SJCRH30 (cell line): Measurements from ENCODE around the gene STIM2. TPM values are rescaled to one million over a fixed set of nuclear protein-coding genes. Genes with fewer than 3 reads are reported as not detected.
A peak's percentile ranks its signal among the peaks of the same experiment; 100 is the strongest.

Source experiments
- DNase-seq, 2 experiments: peaks; one replicate each; pipeline ENCODE4 v3.0.0-alpha.2; 2015 to 2020
- H3K27ac ChIP-seq: fragments of 250-450 bp; sonication (Bioruptor Pico); 2 replicates; pipeline ENCODE4 v1.5.1; 2020; ENCODE audit warnings: mild to moderate bottlenecking, moderate library complexity
- H3K27me3 ChIP-seq: fragments of 250-450 bp; sonication (Bioruptor Pico); 2 replicates; pipeline ENCODE4 v1.5.1; 2020; ENCODE audit warnings: mild to moderate bottlenecking, moderate library complexity
- H3K36me3 ChIP-seq: fragments of 250-450 bp; sonication (Bioruptor Pico); 2 replicates; pipeline ENCODE4 v1.5.1; 2020; ENCODE audit warnings: mild to moderate bottlenecking, moderate library complexity
- H3K4me1 ChIP-seq: fragments of 250-450 bp; sonication (Bioruptor Pico); 2 replicates; pipeline ENCODE4 v1.5.1; 2020; ENCODE audit warnings: mild to moderate bottlenecking, moderate library complexity
- H3K4me3 ChIP-seq: fragments of 250-450 bp; sonication (Bioruptor Pico); 2 replicates; pipeline ENCODE4 v1.5.1; 2020; ENCODE audit warnings: mild to moderate bottlenecking, moderate library complexity
- H3K9me3 ChIP-seq: fragments of 250-450 bp; sonication (Bioruptor Pico); replicated peaks from 2 replicates; pipeline ENCODE4 v1.5.1; 2020; ENCODE audit warnings: mild to moderate bottlenecking, moderate library complexity
- total RNA-seq: library from RNA; depleted of rRNA; stranded (reverse); fragments of >200 nt; shearing (Covaris generic); gene quantifications from 2 replicates; pipeline ENCODE4 v1.2.3, GENCODE V29; 2014

The STIM2 gene
- total RNA-seq, 1 experiment from 2014 or later = 33.7 TPM

DNA sequence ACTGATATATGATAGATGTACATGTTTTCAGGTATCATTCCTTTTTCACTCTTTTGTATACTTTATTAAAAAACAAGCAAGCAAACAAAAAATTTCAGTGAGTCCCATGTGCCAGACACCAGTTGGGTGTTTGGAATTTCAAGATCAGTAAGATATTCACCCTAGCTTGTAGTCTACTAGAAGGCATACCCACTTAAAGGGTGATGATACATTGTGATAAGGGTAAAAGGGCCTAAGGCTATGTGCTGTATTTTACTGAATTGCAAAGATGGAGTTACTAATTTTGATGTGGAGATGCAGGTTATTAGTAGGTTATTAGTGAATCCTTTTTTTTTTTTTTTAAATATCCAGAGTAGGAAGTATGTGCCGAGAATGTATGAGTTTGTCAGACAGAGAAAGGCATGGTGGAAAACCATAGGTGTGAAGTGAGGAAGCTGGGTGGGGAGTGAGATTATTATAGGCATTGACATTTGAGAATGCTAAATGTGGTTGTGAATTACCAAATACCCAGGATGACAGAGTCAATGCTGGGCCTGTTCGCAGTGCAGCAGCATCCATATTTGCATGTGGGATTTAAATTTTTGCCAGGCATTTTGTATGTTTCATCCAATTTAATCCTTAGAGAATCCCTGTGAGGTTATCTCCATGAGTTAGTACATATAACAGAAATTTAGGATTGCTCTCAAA lies 10.1 kb downstream of the STIM2 start:
- Histone ChIP-seq H3K27ac (no peak overlapping the region), H3K36me3 (no peaks in the 10 kb centered on the region), H3K4me1 (0 out of 2 replicates have a peak, but pooled peaks cover 3% of the 10 kb centered on the region), H3K4me3 (no peak overlapping the region), H3K27me3 (no peaks in the 10 kb centered on the region), H3K9me3 (no peaks in the 10 kb centered on the region)
- no peak for DNase-seq

DNA sequence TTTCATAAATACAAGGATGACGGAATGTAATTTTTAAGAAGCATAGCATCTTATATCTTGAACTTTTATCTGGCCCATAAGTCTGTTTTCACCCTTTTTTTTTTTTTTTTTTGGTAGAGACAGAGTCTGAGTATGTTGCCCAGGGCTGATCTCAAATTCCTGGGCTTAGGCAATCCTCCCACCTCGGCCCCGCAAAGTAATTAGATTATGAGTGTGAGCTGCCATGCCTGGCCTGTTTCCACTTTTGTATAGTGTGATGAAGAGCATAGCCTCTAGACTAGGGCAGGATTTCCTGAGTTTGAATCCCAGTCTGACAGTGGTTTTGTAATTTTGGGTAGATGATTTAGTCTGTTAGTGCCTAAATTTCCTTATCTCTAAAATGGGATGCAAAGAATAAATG lies 11.0 kb downstream of the STIM2 start:
- Histone ChIP-seq H3K4me3 (no peak overlapping the region), H3K27ac (no peak overlapping the region), H3K4me1 (0 out of 2 replicates have a peak, but pooled peaks cover 3% of the 10 kb centered on the region), H3K36me3 (no peaks in the 10 kb centered on the region), H3K9me3 (no peaks in the 10 kb centered on the region), H3K27me3 (no peaks in the 10 kb centered on the region)
- peak in 1 of 2 experiments; percentile 15 for DNase-seq

DNA sequence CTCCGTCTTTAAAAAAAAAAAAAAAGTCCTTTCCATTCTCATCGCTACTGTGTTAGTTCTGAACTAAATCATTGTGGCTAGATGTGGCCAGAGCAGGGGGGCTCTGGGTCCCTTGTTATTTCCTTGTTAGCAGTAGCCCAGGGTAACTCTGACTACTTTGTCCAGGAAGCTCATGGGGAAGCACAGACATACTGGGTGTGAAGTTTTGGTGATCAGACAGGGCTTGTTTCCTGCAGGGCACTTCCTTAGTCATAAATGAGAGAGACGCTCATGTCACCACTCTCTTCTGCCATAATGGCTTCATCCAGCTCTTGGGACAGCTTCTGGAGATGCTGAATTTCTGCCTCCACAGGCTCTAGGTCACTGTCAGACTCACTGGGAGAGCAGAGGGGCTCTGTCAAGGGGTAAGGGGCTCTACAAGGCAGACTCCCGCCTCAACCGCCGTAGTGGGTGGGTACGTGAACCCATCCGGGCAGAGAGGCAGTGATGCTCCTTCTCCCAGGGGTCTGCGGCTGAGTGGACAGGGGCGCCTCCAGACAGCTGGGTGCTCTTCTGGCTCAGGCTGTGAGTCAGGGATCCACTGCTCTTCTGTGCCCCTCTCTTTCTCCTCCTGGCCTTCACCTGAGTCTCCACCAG lies 12.9 kb downstream of the STIM2 start:
- no peak for DNase-seq
- no peaks in the 10 kb centered on the region for H3K9me3 ChIP-seq
- 0 out of 2 replicates have a peak, but pooled peaks cover 3% of the 10 kb centered on the region for H3K4me1 ChIP-seq
- H3K27me3 ChIP-seq = no peaks in the 10 kb centered on the region
- H3K4me3 ChIP-seq = no peak overlapping the region
- H3K36me3 ChIP-seq = no peaks in the 10 kb centered on the region
- H3K27ac ChIP-seq = no peak overlapping the region

DNA sequence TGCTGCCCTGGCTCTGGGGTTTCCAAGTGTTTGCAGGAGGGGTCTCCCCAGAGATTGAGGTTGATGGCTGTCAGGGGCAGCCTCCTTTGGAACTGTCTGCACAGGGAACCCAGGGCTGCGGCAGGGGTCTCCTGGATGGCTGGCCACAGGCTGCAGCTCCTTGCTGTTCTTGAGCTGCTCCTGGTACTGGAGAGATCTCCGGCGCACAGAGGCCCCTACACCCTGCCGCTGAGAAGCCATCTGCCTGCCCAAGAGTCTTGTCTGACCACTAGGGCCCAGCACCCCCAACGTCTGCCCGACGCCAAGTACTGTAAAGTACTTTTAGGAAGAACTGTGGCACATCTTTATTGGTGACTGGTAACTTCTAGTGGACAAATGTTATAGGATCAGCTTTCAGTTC lies 13.5 kb downstream of the STIM2 start:
- Histone ChIP-seq H3K27me3 (no peaks in the 10 kb centered on the region), H3K27ac (no peak overlapping the region), H3K9me3 (no peaks in the 10 kb centered on the region), H3K4me1 (0 out of 2 replicates have a peak, but pooled peaks cover 3% of the 10 kb centered on the region), H3K36me3 (no peaks in the 10 kb centered on the region), H3K4me3 (no peak overlapping the region)
- DNase-seq = no peak

DNA sequence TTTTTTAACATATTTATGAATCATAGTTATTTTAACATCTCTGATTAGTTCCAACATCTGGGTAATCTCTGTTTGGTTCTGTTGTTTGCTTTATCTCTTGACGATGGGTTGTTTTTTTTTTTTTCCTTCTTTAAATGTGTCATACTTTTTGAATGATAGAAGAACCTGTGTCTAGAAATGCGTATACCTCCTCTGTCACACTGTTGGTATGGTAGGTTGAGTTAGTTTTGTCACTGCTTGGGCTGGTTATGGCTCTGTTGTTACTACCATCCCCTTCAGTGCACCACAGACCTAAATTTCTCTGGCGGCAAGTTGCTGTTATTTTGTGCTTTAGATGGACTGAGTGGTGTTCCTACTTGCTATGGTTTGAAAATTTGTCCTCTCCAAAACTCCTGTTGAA lies 16.8 kb downstream of the STIM2 start:
- Histone ChIP-seq H3K27ac (no peak overlapping the region), H3K4me3 (no peak overlapping the region), H3K36me3 (no peaks in the 10 kb centered on the region; the same call in 1 of the 2 replicates), H3K27me3 (no peaks in the 10 kb centered on the region), H3K4me1 (no peaks in the 10 kb centered on the region), H3K9me3 (no peaks in the 10 kb centered on the region)
- DNase-seq = no peak

DNA sequence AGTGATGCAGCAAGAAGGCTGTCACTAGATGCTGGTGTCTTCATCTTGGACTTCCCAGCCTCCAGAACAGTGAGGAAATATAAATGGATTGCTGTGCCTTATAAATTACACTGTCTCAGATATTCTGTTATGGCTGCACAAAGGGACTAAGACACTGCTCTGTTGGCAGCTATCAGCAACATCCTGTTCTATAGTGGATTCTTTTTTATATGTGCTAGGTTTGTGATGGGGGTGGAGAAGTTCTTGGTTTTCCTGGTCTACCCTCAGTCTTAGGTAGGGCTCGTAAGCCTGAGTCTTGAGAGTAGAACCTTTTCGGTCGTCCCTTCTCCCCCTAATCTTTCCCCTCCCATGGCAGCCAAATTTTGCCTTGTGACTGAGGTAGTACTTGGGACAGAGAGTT lies 17.3 kb downstream of the STIM2 start:
- DNase-seq = no peak
- Histone ChIP-seq H3K27ac (no peak overlapping the region), H3K36me3 (no peaks in the 10 kb centered on the region; the same call in 1 of the 2 replicates), H3K4me3 (no peak overlapping the region), H3K9me3 (no peaks in the 10 kb centered on the region), H3K4me1 (no peaks in the 10 kb centered on the region), H3K27me3 (no peaks in the 10 kb centered on the region)

DNA sequence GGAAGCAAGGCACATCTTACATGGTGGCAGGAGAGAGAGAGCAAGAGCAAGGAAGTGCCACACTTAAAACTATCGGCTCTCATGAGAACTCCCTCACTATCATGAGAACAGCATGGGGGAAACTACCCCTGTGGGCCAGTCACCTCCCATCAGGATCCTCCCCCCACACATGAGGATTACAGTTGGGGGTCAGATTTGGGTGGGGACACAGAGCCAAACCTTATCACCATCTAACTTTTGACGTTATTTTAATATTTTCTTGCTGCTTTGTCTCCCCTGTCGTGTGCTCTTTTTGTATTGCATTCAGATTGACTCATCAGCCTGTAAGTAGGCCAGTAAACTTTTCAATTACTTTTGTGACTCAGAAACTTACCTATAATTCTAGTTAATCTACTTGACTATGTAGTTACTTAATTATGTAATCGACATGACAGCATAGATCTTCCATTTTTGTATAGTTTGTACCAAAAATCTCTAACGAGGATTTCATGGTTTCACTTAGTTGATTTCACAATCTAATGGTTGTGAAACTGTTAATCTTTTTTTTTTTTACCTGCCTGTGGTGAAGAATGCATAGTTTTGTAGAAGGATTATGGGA lies 18.3 kb downstream of the STIM2 start:
- Histone ChIP-seq H3K27ac (no peak overlapping the region), H3K9me3 (no peaks in the 10 kb centered on the region), H3K36me3 (no peaks in the 10 kb centered on the region; the same call in 1 of the 2 replicates), H3K4me1 (no peaks in the 10 kb centered on the region), H3K4me3 (no peak overlapping the region), H3K27me3 (no peaks in the 10 kb centered on the region)
- DNase-seq = no peak

DNA sequence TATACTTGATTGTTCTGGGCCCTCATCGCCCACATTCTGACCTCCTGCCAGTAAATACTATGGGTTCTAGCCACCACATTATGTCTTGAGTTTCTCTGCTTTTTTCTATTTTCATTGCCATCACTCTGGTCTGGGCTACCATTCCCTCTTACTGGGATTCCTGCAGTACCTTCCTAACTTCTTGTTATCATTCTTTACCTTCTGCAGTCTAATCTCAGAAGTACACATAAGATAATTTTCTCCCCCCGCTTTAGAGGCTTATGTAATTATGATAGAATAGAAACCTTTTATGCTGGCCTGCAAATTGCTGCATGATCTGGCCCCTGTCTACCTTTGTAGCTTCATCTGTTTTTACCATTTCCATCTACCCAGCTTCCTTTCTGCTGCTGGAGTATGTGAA lies 19.2 kb downstream of the STIM2 start:
- no peaks in the 10 kb centered on the region; the same call in 1 of the 2 replicates for H3K4me1 ChIP-seq
- no peaks in the 10 kb centered on the region for H3K9me3 ChIP-seq
- no peaks in the 10 kb centered on the region; the same call in 1 of the 2 replicates for H3K36me3 ChIP-seq
- no peaks in the 10 kb centered on the region for H3K27me3 ChIP-seq
- no peak for DNase-seq
- no peak overlapping the region for H3K27ac ChIP-seq
- H3K4me3 ChIP-seq = no peak overlapping the region

DNA sequence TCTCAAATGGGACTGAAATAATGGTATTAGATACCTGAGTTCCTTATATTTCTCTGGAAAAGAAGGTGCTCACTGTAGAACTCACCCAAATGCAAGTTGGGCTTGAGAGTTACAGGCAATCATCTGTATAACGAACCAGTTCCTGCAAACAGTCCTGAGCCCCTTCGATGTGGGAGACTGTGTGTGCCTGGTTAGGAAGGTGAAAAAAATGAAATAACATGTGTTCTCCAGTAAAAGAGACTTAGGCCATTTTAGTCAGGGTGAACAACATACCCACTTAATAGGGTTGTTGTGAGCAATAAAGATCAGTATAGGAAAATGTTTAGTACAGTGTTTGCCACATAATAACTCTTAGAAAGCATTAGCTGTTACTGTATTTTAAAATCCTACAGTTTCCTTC lies 23.4 kb downstream of the STIM2 start:
- no peak overlapping the region for H3K4me3 ChIP-seq
- no peaks in the 10 kb centered on the region for H3K27me3 ChIP-seq
- no peak overlapping the region for H3K27ac ChIP-seq
- no peak for DNase-seq
- no peaks in the 10 kb centered on the region; the same call in 1 of the 2 replicates for H3K4me1 ChIP-seq
- no peaks in the 10 kb centered on the region for H3K9me3 ChIP-seq
- no peaks in the 10 kb centered on the region; the same call in 1 of the 2 replicates for H3K36me3 ChIP-seq

DNA sequence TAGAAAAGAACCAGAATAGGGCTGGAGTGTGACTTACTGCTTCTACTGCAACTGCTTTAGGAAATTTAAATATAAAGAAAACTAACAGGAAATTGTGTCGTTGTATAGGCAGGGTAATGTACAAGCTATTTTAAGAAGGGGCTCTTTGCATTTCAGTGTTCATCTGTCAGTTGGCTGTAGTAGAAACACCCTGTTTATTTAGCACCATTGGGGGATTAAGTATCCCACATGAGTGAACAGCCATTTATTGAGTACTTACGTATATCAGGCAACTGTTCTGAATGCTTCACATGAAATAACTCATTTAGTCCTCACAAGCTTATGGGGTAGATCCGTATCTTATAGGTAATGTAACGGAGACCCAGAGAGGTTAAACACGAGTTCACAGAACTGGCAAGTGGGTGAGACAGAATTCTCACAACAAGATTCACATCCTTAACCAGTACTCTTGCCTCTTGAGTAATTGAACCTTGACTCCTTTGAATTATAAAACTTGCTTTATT lies 23.9 kb downstream of the STIM2 start:
- Histone ChIP-seq H3K4me3 (no peak overlapping the region), H3K36me3 (no peaks in the 10 kb centered on the region; the same call in 1 of the 2 replicates), H3K4me1 (no peaks in the 10 kb centered on the region; the same call in 1 of the 2 replicates), H3K27ac (no peak overlapping the region), H3K27me3 (no peaks in the 10 kb centered on the region), H3K9me3 (no peaks in the 10 kb centered on the region)
- peak in 1 of 2 experiments; percentile 11 for DNase-seq

DNA sequence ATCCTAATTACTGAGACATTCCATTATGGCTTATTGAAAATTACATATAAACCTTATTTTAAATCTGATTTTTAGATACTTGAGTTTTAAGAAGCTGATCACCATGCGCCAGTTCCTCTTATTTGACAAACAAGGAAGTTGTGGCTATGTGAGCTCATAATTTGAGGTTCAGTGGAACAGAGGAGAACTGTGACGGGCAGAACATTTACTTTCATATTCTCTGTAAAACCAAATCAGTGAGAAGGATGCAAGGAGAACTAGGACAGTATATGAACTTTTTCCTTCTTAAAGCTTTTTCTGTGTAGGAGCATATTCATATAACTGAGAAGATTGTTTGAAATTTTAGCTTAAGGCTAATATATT lies 25.3 kb downstream of the STIM2 start:
- H3K27me3 ChIP-seq = no peaks in the 10 kb centered on the region
- H3K4me1 ChIP-seq = no peaks in the 10 kb centered on the region; the same call in 1 of the 2 replicates
- no peak for DNase-seq
- no peak overlapping the region for H3K4me3 ChIP-seq
- H3K27ac ChIP-seq = no peak overlapping the region
- H3K9me3 ChIP-seq = no peaks in the 10 kb centered on the region
- no peaks in the 10 kb centered on the region; the same call in 1 of the 2 replicates for H3K36me3 ChIP-seq

DNA sequence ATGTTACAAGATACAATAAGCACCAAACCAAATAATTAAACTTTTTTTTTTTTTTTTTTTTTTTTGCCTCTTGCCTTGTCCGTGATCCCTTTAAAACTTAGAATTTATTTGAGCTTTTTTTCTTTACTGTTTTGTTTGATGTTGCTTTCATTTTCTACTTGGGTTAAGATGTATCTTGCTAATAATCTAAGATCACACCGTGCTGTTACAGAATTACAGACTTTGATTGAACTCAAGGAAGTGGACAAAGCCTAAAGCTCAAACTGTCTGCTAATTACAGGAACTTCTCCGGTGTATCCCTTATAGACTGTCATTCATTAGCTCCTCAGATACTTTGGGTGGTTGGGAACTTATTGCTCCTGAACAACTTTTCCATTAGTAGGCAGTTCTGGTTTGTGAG lies 26.5 kb downstream of the STIM2 start:
- no peaks in the 10 kb centered on the region for H3K9me3 ChIP-seq
- no peak for DNase-seq

DNA sequence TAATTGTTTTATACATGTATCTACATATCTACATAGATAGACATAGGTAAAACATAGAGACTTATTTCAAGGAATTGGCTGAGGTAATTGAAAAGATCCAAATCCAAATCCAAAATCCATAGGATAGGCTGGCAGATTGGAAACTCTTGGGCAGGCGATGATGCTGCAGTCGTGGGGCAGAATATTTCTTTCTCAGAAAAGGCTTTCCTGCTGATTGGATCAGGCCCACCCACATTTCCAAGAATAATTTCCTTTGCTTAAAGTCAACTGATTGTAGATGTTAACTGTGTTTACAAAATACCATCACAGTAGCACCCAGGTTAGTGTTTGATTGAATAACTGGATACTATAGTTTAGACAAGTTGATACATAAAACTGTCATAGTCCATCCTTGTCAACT lies 27.2 kb downstream of the STIM2 start:
- H3K36me3 ChIP-seq = no peaks in the 10 kb centered on the region; the same call in 1 of the 2 replicates
- no peak for DNase-seq

More for the DNA sequence above, 26.5 kb downstream of the STIM2 start:
- Histone ChIP-seq H3K4me3 (no peak overlapping the region), H3K27me3 (no peaks in the 10 kb centered on the region), H3K27ac (no peak overlapping the region), H3K36me3 (no peaks in the 10 kb centered on the region; the same call in 1 of the 2 replicates), H3K4me1 (no peaks in the 10 kb centered on the region; the same call in 1 of the 2 replicates)

DNA sequence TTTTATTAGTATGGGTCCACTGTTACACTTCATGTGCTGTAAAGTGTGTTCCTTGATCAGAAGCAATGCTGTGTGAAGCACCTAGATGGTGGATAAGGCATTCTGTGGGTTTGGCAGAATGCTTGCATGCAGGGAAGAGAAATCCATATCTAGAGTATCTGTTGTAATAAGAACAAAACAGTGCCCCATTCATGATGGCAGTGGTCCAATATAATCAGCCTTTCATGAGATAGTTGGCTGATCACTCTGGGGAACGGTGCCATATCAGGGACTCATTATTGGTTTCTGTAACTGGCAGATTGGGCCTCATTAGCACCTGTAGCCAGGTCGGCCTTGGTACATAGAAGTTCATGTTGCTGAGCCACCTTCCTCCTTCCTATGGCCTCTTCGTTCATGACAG lies 28.7 kb downstream of the STIM2 start:
- Histone ChIP-seq H3K27ac (no peak overlapping the region), H3K9me3 (no peaks in the 10 kb centered on the region), H3K36me3 (no peaks in the 10 kb centered on the region; the same call in 1 of the 2 replicates), H3K4me3 (no peak overlapping the region), H3K4me1 (no peaks in the 10 kb centered on the region; the same call in none of the 2 replicates), H3K27me3 (no peaks in the 10 kb centered on the region)
- DNase-seq = no peak

More for the DNA sequence above, 27.2 kb downstream of the STIM2 start:
- H3K9me3 ChIP-seq = no peaks in the 10 kb centered on the region
- H3K4me3 ChIP-seq = no peak overlapping the region
- H3K27ac ChIP-seq = no peak overlapping the region
- no peaks in the 10 kb centered on the region for H3K27me3 ChIP-seq
- no peaks in the 10 kb centered on the region; the same call in 1 of the 2 replicates for H3K4me1 ChIP-seq

DNA sequence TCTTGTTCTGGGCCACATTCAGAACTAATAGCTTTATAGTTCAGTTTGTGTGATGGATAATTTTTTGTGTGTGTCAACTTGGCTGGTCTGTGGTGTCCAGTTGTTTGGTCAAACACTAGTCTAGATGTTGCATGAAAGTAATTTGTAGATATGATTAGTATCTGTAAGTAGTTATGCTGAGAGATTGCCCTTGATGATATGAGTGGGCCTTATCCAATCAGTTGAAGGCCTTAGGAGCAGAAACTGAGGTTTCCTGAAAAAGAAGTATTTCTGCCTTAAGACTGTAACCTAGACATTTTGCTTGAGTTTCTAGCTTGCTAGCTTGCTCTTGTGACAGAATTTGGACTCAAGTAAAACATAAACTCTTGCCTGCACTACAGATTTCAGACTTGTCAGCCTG lies 30.4 kb downstream of the STIM2 start:
- Histone ChIP-seq H3K36me3 (no peaks in the 10 kb centered on the region), H3K27me3 (no peaks in the 10 kb centered on the region), H3K4me1 (no peaks in the 10 kb centered on the region; the same call in 1 of the 2 replicates), H3K9me3 (no peaks in the 10 kb centered on the region), H3K27ac (no peak overlapping the region), H3K4me3 (no peak overlapping the region)
- DNase-seq = no peak
